CD4-positive, alpha-beta T cell treated with Interleukin-17A for 1 hour (primary cell): ENCODE data around the gene TADA2A.
"Not testable (repeated sequence)": the region's sequence is repeated elsewhere in the genome, so short reads cannot be mapped to it uniquely, and the experiment has no call there.

ENCODE experiments used
- DNase-seq: peaks from one replicate; pipeline ENCODE4 v3.0.0-alpha.2; 2020

TADA2A gene

DNA sequence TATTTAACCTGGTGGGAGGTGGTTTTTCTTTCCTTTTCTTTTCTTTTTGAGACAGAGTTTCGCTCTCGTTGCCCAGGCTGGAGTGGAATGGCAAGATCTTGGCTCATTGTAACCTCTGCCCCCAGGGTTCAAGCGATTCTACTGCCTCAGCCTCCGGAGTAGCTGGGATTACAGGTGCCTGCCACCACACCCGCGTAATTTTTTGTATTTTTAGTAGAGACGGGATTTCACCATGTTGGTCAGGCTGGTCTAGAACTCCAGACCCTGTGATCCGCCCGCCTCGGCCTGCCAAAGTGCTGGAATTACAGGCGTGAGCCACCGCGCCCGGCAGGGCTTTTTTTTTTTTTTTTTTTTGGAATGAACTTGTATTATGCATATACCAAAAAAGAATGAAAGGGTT is 1.2 kb upstream of the TADA2A start:
- DNase-seq = not testable (repeated sequence)

DNA sequence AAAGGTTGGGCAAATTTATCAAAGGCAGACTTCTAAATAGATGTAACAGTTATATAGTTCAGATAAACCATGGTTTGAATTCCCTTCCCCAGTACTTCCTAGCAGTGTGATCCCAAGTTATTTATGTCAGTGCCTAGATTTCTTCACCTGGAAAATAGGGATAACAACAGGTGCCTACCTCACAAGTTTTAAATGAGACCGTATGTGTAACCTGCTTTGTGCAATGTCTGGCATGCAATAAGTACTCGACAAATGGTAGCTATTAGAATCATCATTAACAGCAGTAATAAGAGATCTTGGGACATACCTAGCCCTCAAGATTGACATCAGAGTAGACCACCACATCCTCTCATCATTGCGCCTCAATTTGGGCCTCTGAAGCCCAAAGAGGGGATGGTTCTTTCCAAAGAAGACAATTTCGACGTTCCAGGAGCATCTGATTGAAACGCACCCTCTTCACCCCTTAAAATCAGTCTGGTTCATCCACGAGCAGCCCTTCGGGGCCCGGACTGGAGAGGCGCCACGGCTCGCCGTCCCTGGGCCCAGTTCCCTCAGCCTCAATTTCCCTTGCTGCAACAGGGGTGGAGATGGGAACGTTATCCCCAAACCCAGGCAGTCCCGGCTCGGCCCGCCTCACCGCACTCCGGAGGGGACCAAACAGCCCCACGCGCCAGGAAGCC is 591 bp upstream of the TADA2A start:
- DNase-seq = no peak

DNA sequence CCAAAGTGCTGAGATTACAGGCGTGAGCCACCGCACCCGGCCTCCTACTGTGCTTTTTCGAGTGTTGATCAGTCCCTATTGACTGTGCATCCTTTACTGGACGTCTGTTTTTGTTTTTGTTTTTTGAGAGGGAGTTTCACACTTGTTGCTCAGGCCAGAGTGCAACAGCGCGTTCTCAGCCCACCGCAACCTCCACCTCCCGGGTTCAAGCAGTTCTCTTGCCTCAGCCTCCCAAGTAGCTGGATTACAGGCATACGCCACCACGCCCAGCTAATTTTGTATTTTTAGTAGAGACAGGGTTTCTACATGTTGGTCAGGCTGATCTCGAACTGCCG is 1.4 kb downstream of the TADA2A start:
- not testable (repeated sequence) for DNase-seq

DNA sequence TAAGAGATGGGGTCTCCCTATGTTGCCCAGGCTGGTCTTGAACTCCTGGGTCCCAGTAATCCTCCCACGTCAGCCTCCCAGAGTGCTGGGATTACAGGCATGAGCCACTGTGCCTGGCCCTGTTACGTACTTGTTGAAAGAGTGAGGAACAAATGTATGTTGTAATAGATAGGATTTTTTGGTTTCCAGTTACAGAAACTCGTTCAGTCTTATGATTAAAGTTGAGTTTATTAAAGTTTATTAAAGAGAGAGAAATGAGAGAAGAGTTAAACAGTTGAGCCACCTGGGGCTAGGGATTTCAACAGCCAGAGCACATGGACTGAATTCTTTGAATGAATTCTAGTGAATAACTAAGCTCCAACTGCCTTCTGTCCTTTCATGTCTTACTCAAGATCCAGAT is 3.7 kb downstream of the TADA2A start:
- DNase-seq = no peak

DNA sequence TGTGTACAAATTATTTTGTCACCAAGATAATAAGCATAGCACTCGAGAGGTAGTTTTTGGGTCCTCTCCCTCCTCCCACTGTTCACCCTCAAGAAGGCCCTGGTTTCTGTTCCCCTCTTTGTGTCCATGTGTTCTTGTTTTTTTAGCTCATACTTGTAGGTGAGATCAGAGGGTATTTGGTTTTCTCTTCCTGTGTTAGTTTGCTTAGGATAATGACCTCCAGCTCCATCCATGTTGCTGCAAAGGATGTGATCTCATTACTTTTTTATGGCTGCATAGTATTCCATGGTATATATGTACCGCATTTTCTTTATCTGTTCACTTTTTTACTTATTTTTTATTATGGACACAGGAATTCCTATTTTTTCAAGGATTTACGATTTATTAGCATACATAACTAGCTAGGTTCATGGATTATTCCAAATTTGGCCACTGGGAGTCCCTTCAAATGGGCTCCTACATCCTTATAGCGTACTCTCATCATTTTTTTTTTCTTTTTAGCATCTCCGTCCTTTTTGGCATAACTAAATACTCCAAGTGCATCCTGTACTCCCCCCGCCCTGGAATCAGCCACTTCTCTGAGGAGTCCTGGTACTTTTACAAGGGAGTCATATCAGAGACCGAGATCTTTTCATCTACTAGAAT is 7.3 kb downstream of the TADA2A start:
- DNase-seq = no peak

DNA sequence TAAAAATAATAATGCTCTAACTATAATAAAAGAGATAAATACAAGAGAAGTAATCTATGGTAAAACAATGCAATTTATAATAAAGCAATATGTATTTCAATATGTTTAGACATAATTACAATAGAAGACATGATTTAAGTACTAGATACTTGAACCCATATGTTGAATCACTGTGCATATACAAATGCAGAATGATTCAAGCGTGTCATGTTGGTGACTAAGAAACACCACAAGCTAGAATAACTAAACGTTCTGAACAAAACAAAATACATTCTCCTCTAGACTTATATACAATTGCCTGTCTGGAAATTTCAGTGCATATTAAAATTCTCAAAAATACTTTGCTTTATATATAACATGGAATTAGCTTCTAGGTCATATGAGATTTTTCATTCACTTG is 11.2 kb downstream of the TADA2A start:
- no peak for DNase-seq

DNA sequence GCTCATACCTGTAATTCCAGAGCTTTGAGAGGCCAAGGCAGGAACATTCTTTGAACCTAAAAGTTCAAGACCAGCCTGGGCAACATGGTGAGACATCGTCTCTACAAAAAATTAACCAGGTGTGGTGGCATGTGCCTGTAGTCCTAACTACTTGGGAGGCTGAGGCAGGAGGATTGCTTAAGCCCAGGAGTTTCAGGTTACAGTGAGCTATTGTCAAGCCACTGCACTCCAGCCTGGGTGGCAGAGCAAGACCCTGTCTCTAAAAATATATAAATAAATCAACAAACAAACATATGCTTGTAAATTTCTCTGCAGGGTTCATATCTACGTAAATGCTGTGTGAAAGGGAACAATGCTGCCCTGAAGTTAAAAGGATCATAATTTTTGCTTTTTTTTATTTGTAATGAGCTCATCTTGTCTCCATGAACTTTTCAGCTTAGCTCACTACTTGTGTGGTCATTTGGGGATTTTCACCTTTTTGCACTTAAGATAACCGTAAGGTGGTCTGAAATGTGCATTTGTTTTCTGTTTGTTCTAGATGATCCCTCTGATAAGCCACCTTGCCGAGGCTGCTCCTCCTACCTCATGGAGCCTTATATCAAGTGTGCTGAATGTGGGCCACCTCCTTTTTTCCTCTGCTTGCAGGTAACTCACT is 16.4 kb downstream of the TADA2A start:
- DNase-seq = no peak

DNA sequence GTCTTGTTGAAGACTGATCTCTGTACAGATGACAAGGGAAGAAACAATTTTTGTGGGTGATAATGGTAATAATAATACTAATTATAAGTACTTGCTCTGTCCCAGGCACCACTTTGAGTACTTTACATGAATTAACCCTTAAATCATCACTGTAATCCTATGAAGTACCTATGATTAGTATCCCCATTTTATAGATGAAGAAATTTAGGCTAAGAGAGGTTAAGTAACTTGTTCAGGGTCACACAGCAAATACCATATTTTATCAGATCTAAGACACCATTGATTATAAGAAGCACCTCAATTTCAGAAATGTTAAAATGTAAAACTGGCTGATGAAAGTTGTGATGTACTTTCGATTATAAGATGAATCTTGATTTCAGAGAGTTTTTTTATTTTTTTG is 18.6 kb downstream of the TADA2A start:
- no peak for DNase-seq

DNA sequence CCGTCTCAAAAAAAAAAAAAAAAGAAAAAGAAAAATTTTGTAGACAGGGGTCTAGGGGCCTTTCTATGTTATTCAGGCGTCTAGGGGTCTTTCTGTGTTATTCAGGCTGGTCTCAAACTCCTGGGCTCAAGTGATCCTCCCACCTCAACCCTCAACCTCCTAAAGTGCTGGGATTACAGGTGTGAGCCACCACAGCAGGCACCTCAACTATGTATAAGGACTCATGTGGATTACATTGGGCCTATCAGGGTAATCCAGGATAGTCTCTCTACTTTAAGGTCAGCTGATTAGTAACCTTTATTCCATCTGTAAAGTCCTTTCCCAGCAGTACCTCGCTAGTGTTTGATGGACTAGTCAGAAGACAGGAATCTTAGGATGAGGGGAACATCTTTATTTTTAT is 22.4 kb downstream of the TADA2A start:
- no peak for DNase-seq

DNA sequence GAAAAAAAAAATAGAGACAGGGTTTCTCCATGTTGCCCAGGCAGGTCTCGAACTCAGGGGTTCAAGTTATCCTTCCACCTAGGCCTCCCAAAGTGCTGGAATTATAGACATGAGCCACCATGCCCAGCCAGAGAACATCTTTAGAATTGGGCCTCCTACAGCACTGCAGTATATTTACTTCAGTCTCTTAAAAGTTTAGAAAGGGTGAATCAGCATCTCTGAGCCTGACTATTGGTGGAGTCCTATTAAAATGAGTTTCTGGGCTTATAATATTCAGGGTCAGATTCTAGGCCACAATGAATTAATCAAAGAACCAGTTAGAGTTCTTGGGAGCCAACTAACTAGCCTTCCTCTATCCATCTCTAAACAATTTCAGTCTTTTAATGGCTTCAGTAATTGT is 22.8 kb downstream of the TADA2A start:
- no peak for DNase-seq

DNA sequence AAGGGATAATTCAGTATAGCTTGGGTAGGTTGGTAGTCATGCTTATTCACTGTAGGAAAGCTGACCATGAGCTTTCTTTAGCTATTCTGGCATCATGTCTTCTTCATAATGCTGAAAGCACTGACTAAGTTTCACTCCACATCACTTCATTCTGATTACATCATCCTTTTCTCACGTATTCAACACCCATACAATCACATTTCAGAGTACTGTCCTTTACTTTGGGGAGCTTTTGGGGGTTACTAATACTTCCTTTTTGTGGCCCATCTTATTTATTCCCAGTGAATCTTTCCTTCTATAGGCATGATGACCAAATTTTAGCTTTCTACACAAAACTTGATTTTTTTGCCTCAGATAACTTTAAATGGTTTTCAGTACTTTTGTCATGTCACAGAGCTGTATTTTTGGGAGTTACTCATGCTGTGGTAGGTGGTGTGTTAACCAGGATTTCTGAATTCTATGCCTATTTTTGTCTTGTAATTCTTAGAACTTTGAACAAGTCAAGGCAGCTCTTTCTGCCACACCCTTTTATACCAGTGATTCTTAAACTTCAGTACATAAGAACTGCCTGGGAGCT is 23.5 kb downstream of the TADA2A start:
- DNase-seq = no peak

DNA sequence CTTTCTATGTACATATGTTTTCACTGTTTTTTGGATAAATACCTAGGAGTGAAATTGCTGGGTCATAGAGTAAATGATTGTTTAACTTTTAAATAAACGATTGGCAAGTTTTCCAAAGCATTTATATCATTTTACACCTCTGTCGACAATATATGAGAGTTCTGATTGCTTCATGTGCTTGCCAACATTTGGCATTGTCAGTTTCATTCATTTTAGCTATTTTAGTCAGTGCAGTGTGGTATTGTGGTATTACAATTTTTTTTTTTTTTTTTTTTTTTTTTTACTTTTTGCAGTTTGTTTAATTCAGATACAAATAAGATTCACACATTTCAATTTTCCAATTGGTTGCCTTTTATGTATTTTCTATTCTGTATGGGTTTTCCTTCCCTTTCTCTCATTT is 26.0 kb downstream of the TADA2A start:
- DNase-seq = no peak

DNA sequence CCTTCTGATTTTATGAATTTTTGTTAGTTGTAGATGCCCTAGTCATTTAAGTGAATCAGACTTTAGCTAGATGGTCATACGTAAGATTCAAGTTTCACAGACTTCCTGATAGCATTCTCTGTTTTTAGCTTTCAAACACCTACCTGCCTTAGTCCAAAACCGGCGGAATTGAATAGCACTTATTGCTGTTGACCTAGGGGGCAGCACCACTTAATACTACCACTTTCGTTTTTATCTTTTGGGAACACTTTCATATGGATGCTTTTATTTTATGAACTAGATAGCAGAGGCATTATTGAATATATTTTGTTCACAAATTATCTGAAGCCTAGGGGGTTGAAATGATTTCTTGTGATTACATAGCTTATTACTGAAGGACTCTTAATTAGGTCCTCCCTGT is 31.5 kb downstream of the TADA2A start:
- DNase-seq = no peak

DNA sequence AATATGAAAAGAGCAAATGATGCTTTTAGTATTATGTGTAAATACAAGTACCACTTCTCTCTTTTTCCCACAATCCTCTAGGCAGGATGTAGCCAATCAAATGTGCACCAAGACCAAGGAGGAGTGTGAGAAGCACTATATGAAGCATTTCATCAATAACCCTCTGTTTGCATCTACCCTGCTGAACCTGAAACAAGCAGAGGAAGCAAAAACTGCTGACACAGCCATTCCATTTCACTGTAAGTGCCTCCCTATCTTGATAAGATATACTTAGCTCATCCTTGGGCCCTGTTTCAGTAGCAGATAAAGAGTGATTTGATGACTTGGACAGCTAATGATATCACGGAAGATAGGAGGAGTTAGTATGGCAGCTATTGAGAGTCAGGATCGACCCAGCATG is 33.7 kb downstream of the TADA2A start:
- no peak for DNase-seq

DNA sequence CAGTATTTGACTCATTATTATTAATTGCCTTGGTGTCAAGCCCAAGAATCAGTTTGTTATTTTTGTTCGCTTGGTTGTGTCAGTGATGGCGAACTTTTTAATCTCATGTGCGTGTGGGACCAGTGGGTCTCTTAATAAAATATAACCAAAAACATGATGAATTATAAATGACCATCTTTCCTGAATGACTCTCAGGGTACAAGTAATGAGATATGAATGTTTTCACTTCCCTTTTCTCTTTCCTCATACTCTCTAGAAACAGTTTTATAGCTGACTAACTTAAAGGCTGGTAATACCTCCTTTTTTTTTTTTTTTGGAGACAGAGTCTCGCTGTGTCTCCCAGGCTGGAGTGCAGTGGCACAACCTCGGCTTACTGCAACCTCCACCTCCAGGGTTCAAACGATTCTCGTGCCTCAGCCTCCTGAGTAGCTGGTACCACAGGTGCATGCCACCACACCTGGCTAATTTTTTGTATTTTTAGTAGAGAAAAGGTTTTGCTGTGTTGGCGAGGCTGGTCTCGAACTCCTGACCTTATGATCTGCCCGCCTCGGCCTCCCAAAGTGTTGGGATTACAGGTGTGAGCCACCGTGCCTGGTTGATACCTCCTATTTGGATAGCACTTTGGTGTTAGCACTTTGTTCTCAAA is 34.8 kb downstream of the TADA2A start:
- not testable (repeated sequence) for DNase-seq

DNA sequence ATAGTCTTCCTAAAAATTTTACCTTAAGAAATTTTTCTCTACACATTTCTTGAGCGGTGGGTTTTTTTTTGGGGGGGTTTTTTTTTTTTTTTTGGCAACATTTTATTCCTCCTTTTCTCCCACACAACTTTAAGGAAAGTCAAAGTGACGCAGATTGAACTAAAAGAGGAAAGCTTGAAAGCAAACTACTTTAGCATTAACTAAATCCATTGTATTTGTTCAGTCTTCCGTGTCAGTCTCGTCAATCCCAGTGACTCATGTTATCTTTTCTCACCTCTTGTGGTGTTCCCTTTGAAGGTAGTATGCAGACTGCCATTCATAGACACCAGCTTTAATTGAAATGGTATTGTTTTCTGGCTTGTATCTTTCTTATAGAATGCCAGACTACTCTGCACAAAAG is 39.3 kb downstream of the TADA2A start:
- DNase-seq = no peak

DNA sequence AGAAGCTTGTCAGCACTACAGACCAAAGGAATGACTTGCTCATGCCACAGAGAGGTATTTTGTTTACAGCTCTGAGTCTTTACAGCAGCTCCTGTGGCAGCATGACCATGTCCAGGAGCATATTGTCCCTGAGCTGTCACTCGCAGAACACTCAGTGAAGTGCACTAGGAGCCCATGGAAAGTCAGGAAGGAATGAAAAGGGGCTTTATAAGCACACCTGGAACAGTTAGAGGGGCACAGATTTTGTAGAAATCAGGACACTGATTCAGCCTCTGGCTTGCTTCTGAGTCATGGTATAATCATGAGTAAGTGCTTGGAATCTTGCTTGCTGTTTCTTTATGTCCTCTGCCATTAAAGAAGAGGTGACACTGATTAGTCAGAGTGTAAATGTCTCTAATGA is 41.0 kb downstream of the TADA2A start:
- no peak for DNase-seq

DNA sequence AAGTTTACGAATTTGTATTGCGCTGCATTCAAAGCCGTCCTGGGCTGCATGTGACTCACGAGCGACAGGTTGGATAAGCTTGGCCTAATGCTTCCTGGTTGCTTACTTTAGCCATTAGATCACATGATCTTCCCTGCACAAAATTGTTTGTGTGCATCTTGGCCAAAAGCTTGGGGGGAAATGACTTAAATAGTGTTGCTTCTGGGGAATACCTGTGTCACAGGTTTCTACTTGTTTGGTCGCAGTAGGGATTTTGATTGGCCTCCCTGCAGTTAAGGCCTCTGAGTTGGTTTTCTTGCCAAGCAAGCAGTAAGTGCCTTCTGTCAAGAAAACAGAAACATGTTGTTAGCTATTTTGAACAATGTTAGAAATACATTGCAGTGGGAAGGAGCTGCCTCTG is 43.4 kb downstream of the TADA2A start:
- DNase-seq = no peak

DNA sequence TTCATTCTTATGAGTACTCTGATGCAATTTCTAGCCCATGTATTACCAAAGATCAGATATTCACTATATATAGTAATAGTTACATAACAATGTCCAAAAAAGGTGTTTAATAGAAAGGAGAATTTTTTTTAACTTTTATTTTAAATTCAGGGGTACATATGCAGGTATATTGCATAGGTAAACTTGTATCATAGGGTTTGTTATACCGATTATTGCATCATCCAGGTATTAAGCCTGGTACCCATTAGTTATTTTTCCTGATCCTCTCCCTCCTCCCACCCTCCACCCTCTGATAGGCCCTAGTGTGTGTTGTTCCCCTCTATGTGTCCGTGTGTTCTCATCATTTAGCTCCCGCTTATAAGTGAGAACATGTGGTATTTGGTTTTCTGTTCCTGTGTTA is 51.1 kb downstream of the TADA2A start:
- DNase-seq = not testable (repeated sequence)

DNA sequence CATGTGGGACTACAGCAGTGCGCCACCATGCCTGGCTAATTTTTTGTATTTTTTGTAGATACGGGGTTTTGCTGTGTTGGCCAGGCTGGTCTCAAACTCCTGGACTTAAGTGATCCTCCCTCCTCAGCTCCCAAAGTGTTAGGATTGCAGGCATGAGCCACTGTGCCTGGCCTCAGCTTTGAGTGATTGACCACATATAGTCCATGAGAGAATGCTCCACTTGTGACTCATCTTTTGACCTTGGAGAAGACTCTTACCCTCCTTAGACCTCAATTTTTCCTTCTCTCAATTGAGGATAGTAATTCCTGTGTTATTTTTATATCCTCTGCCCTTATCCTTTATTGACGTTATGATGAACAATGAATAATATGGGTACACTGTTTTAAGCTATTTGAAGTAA is 52.1 kb downstream of the TADA2A start:
- no peak for DNase-seq

DNA sequence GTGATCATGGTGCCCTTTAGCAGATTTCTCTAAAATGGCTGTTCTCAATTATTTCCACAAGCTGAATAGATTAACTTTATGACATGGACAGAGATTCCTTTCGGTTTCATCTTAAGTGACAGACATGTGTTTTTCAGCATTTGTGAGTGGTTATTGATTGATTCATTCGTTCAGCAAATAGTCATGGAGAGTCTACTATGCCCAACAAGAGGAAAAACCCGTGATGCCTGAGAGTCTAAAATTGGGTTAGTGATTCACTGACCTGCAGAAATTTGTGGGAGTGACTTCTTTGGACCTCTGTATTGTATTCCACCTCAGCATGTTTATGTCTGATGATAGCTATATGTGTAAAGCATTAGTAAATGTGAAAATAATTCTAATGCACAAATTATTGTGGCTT is 55.0 kb downstream of the TADA2A start:
- DNase-seq = no peak

DNA sequence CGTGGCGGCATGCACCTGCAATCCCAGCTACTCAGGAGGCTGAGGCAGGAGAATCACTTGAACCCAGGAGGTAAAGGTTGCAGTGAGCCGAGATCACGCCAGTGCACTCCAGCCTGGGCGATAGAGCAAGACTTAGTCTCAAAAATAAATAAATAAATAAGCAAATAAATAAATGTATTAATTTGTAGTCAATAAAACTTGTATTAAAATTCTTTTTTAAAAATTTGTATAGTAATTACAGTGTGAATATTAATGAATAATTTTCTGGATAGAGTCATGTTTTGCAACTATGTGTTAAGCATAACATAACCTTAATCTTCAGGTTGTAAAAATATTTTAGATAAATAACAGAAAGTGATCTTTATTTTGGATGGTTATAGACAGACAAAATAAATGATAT is 55.8 kb downstream of the TADA2A start:
- no peak for DNase-seq

DNA sequence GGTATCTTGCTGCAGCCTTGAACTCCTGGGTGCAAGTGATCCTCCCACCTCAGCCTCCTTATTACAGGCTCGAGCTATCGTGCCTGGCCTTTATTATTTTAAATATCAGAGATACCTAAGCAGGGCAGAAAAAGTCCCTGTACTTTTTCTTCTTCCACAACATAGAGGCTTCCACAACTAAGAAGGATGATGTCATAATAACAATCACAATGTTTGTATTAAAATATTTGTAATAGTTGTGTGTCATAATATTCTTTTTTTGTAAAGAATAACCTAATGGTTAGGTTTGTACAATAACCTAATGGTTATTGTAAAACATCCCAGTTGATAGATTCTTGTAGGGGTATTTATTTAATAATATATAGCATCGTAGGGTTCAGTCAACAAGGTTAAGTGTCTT is 56.4 kb downstream of the TADA2A start:
- no peak for DNase-seq

DNA sequence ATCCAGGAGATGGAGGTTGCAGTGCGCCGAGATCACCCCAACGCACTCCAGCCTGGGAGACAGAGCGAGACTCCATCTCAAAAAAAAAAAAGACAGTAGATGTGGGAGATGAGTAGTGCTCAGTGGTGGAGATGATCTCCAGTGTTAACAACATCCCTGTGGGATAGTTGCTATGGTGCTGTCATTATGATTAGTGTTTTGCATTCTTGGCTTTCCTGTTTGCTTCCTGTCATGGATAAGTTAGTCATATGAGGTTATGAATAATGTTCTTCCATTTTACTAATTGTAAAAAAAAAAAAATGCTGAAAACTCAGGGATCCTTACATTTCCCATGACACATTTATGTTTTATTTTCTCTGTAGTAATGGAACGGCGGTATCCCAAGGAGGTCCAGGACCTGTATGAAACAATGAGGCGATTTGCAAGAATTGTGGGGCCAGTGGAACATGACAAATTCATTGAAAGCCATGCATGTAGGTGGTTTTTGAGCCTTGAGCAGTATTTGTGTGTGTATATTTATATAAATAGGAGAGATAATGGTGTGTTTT is 58.5 kb downstream of the TADA2A start:
- no peak for DNase-seq
